MM.1S (cell line): Measurements from ENCODE around the gene KLHL14.

Experiments used
- DNase-seq: peaks from one replicate; pipeline ENCODE4 v3.0.0-alpha.2; 2015
- H2AFZ ChIP-seq: fragments of 300-600 bp; sonication (generic); 2 replicates; pipeline ENCODE4 v1.6.0; 2016; ENCODE audit warnings: antibody characterized with exemption, low read length
- H3F3A ChIP-seq: fragments of 300-600 bp; sonication (generic); 2 replicates; pipeline ENCODE4 v1.6.1; 2016; ENCODE audit warnings: mild to moderate bottlenecking, antibody characterized with exemption, low read length, moderate library complexity, mixed read lengths; ENCODE audit not compliant: insufficient read depth
- H3K27ac ChIP-seq: fragments of 300-600 bp; sonication (generic); 2 replicates; pipeline ENCODE4 v1.5.1; 2016; ENCODE audit warnings: mild to moderate bottlenecking, low read length
- H3K27me3 ChIP-seq: fragments of 300-600 bp; sonication (generic); replicated peaks from 2 replicates; pipeline ENCODE4 v1.6.0; 2016; ENCODE audit warnings: low read length; ENCODE audit not compliant: insufficient read depth
- H3K36me3 ChIP-seq: fragments of 300-600 bp; sonication (generic); replicated peaks from 2 replicates; pipeline ENCODE4 v1.6.1; 2016; ENCODE audit warnings: mild to moderate bottlenecking, low read length, mixed read lengths; ENCODE audit not compliant: insufficient read depth
- H3K4me1 ChIP-seq: fragments of 300-600 bp; sonication (generic); 2 replicates; pipeline ENCODE4 v1.6.1; 2016; ENCODE audit warnings: low read length, mixed read lengths
- H3K4me2 ChIP-seq: fragments of 300-600 bp; sonication (generic); 2 replicates; pipeline ENCODE4 v1.6.0; 2016; ENCODE audit warnings: low read depth, low read length
- H3K4me3 ChIP-seq: fragments of 300-600 bp; sonication (generic); 2 replicates; pipeline ENCODE4 v1.5.1; 2016; ENCODE audit warnings: low read length, mixed read lengths
- H3K79me2 ChIP-seq: fragments of 300-600 bp; sonication (generic); 2 replicates; pipeline ENCODE4 v1.6.1; 2016; ENCODE audit warnings: mixed run types, low read length, mixed read lengths
- H3K9ac ChIP-seq: fragments of 300-600 bp; sonication (generic); 2 replicates; pipeline ENCODE4 v1.6.1; 2016; ENCODE audit warnings: low read length, mixed read lengths
- H3K9me2 ChIP-seq: fragments of 300-600 bp; sonication (generic); replicated peaks from 2 replicates; pipeline ENCODE4 v1.6.1; 2016; ENCODE audit warnings: mild to moderate bottlenecking, low read length, mixed read lengths; ENCODE audit not compliant: insufficient read depth
- H3K9me3 ChIP-seq: fragments of 300-600 bp; sonication (generic); replicated peaks from 2 replicates; pipeline ENCODE4 v1.6.1; 2016; ENCODE audit warnings: mild to moderate bottlenecking, low read length, mixed read lengths; ENCODE audit not compliant: insufficient read depth
- H4K20me1 ChIP-seq: fragments of 300-600 bp; sonication (generic); 2 replicates; pipeline ENCODE4 v1.6.1; 2016; ENCODE audit warnings: mild to moderate bottlenecking, low read length, moderate library complexity, mixed read lengths; ENCODE audit not compliant: insufficient read depth
- EZH2 ChIP-seq: fragments of 300-600 bp; sonication (generic); optimal IDR thresholded peaks from 2 replicates; pipeline ENCODE3; 2017; ENCODE audit warnings: low read depth, mild to moderate bottlenecking, antibody characterized with exemption, low read length, mixed read lengths
- EZH2phosphoT487 ChIP-seq: fragments of 300-600 bp; sonication (generic); IDR thresholded peaks from 2 replicates; pipeline ENCODE4 v1.6.1; 2018; ENCODE audit warnings: antibody characterized with exemption, low read length
- TF ChIP-seq, protein P1 (sequence below): fragments of 300-600 bp; sonication (generic); IDR thresholded peaks from 2 replicates; pipeline ENCODE4 v1.5.1; 2016; ENCODE audit warnings: antibody characterized with exemption, low read length, mixed read lengths

The KLHL14 gene

DNA sequence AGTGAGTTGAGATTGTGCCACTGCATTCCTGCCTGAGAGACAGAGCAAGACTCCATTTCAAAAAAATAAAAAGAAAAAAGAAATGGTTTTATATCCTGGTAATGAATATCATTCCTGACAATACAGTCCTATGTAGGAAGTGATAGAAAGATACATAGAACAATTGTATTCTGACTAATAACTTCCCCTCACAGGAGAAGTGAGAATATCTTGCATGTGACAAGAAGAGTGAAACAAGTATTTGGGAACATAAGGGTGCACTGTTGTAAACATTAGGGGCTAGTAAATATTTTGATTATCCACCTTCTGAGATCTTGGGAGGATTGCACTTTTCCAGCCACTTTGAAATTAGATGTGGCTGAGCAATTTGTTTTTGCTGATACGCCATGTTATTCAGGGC is 40.7 kb downstream of the KLHL14 start:
- H3K36me3 ChIP-seq = no peaks in the 10 kb centered on the region
- no peaks in the 10 kb centered on the region for H3K9me3 ChIP-seq
- H3K4me3 ChIP-seq = no peak overlapping the region
- peaks cover 10% of the 10 kb centered on the region for H3K4me1 ChIP-seq
- H3K4me2 ChIP-seq = no peak overlapping the region
- TF ChIP-seq, protein P1, sequence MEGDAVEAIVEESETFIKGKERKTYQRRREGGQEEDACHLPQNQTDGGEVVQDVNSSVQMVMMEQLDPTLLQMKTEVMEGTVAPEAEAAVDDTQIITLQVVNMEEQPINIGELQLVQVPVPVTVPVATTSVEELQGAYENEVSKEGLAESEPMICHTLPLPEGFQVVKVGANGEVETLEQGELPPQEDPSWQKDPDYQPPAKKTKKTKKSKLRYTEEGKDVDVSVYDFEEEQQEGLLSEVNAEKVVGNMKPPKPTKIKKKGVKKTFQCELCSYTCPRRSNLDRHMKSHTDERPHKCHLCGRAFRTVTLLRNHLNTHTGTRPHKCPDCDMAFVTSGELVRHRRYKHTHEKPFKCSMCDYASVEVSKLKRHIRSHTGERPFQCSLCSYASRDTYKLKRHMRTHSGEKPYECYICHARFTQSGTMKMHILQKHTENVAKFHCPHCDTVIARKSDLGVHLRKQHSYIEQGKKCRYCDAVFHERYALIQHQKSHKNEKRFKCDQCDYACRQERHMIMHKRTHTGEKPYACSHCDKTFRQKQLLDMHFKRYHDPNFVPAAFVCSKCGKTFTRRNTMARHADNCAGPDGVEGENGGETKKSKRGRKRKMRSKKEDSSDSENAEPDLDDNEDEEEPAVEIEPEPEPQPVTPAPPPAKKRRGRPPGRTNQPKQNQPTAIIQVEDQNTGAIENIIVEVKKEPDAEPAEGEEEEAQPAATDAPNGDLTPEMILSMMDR = no peak
- TF ChIP-seq EZH2 (no peak), EZH2phosphoT487 (no peak)
- no peaks in the 10 kb centered on the region for H3K9me2 ChIP-seq
- no peak overlapping the region for H2AFZ ChIP-seq
- DNase-seq = no peak
- H3K27ac ChIP-seq = no peak overlapping the region
- H4K20me1 ChIP-seq = no peaks in the 10 kb centered on the region
- H3K9ac ChIP-seq = no peak overlapping the region
- H3K27me3 ChIP-seq = peaks cover 20% of the 10 kb centered on the region
- H3F3A ChIP-seq = no peaks in the 10 kb centered on the region
- H3K79me2 ChIP-seq = no peaks in the 10 kb centered on the region

DNA sequence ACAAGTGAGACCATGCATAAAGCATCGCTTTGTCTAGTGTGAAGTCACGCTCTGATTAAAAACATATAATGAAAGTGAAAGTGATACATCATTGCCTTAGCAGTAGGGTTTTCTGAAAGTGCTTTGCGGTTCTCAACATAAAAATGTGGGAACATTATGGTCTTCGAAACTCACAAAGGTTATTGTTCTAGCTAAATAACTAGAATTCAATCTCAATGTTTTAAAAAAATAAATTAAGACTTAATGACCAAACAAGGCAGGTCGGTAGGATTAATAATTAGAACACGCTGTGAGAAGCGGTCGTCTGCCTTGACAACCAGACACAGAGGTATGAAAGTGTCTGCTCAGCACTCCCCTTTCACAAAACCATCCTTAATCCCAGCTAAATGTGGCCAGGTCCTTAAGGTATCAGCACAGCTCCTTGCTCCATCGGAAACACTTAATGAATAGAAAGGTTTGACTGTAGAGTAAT is 42.2 kb downstream of the KLHL14 start:
- Histone ChIP-seq H3K27ac (no peak overlapping the region), H3K27me3 (peaks cover 20% of the 10 kb centered on the region), H3K9me3 (no peaks in the 10 kb centered on the region), H3K4me1 (peaks cover 10% of the 10 kb centered on the region), H4K20me1 (no peaks in the 10 kb centered on the region), H3K36me3 (no peaks in the 10 kb centered on the region), H3K9me2 (no peaks in the 10 kb centered on the region), H3K9ac (no peak overlapping the region), H3K4me3 (peak overlapping the region; percentile 38), H3K79me2 (no peaks in the 10 kb centered on the region), H3K4me2 (peak overlapping the region; percentile 72), H2AFZ (no peak overlapping the region), H3F3A (no peaks in the 10 kb centered on the region)
- DNase-seq = peak; percentile 74
- TF ChIP-seq EZH2 = no peak
- TF ChIP-seq EZH2phosphoT487 = no peak
- TF ChIP-seq, protein P1 = no peak

DNA sequence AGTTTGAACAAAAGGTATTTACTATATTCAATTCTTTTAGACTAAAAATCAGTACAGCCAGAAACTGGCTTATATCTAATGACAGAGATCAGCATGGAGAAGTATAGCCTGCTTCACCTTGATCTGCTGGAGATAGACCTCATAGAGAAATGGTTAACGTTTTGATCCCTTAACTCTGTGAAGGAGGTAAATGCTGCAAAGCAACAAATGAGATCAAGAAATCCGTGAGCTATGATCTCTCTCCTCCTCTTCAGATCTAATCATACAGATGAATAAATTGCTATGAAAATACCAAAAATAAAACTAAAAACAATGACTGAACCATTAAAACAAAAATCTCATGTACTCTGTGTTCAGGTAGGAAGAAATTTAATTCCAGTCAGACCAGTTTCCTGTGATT is 42.8 kb downstream of the KLHL14 start:
- H3K9ac ChIP-seq = no peak overlapping the region
- no peak for DNase-seq
- H2AFZ ChIP-seq = no peak overlapping the region

More for the DNA sequence above, 42.8 kb downstream of the KLHL14 start:
- no peaks in the 10 kb centered on the region for H3K36me3 ChIP-seq
- TF ChIP-seq EZH2phosphoT487 (no peak), EZH2 (no peak)
- TF ChIP-seq, protein P1 = no peak
- no peak overlapping the region for H3K27ac ChIP-seq
- no peaks in the 10 kb centered on the region for H3K79me2 ChIP-seq
- no peaks in the 10 kb centered on the region for H3F3A ChIP-seq
- H4K20me1 ChIP-seq = no peaks in the 10 kb centered on the region
- peak overlapping the region; percentile 38; the same call in 1 of the 2 replicates for H3K4me3 ChIP-seq
- peak overlapping the region; percentile 72 for H3K4me2 ChIP-seq
- H3K27me3 ChIP-seq = peaks cover 20% of the 10 kb centered on the region
- peaks cover 10% of the 10 kb centered on the region for H3K4me1 ChIP-seq
- H3K9me3 ChIP-seq = no peaks in the 10 kb centered on the region
- no peaks in the 10 kb centered on the region for H3K9me2 ChIP-seq
